ENCODE data around the gene LRCH3. TPM values are rescaled to one million over a fixed set of nuclear protein-coding genes. Genes with fewer than 3 reads are reported as not detected.

Gene LRCH3
- polyA plus RNA-seq, 2 of the 4 experiments (the other 2 are of a cell fraction) = 14.2 to 44.6 TPM

GRCh38 chr3:197888511-197888910, 97.5 kb downstream of the LRCH3 start:
- no peak for FAIRE-seq
- H3K27ac ChIP-seq = no peak overlapping the region
- WGBS (ENCODE audit: missing lambda C conversion rate) = 76% methylated on average over 1 of the region's 1 CpG

DNA sequence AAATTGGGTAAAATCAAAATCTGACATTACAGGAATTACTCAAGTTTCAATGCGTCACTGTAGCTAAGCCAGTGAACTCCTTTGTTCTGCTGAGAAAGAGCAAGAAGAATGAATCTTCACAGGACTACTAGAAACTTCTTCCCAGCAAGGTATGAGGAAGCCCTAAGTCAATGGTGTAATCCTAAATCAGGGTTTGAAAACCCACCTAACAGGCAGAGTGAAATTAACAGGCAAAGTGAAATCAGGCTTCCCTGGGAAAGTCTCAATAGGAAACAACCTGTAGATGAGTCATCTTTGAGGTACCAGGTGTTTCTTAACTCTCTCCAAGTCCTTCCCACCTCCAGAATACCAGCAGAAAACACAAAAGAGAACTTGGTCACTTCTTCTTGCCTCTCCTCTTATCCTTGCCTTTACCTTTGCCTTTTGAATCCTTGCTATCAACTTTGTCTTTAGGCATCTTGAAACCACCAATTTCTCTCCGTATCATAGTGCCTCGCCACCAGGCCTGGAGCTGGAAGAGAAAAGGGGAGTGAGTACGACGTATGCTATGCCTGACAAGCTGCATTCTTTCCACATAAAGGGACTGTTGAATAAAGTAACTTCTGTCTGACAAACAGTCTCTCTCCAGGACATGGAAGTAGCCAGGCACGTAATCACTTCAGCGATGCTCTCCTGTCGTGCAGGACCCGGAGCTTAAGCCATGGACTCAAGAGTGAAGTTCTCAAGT, 98.3 kb downstream of the LRCH3 start:
- FAIRE-seq = no peak

More at GRCh38 chr3:197888511-197888910, 97.5 kb downstream of the LRCH3 start:
- no peaks in the 10 kb centered on the region for H3K4me1 ChIP-seq
- DNase-seq (ENCODE audit: low read depth in 1 of 2, low spot score in 1 of 2) = no peak
- no peak overlapping the region for H3K4me2 ChIP-seq
- CTCF ChIA-PET = interaction anchor here (0.6 to 4.4 kb wide), 3 partner anchors 9 to 54 kb away, joined by 3 to 16 read pairs (median 7); no protein-coding TSS in a partner anchor
- POLR2A ChIA-PET = no interaction called here
- no peak for TF ChIP-seq CEBPB (IDR thresholded peaks at IDR 0.05)
- TF ChIP-seq ZC3H11A (IDR thresholded peaks at IDR 0.05) = no peak
- no peak for TF ChIP-seq KDM5A (IDR thresholded peaks at IDR 0.05)
- no peak for TF ChIP-seq NFE2L2 (conservative IDR thresholded peaks at IDR 0.05; ENCODE audit: low read length)
- no peak for TF ChIP-seq SMC3 (IDR thresholded peaks at IDR 0.05)
- TF ChIP-seq HOXA7 (CRISPR knock-in tag; IDR thresholded peaks at IDR 0.05) = no peak
- TF ChIP-seq, protein P1, sequence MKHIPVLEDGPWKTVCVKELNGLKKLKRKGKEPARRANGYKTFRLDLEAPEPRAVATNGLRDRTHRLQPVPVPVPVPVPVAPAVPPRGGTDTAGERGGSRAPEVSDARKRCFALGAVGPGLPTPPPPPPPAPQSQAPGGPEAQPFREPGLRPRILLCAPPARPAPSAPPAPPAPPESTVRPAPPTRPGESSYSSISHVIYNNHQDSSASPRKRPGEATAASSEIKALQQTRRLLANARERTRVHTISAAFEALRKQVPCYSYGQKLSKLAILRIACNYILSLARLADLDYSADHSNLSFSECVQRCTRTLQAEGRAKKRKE (CRISPR knock-in tag; IDR thresholded peaks at IDR 0.05; ENCODE audit: low read depth) = no peak
- no peak for TF ChIP-seq E2F6 (IDR thresholded peaks at IDR 0.05; ENCODE audit: borderline replicate concordance, low read depth)
- TF ChIP-seq GATA3 (IDR thresholded peaks at IDR 0.05; ENCODE audit: borderline replicate concordance) = no peak
- TF ChIP-seq RNF2 (IDR thresholded peaks at IDR 0.05; ENCODE audit: borderline replicate concordance, low read depth) = no peak
- TF ChIP-seq JUNB (IDR thresholded peaks at IDR 0.05) = no peak
- TF ChIP-seq ZSCAN20 (CRISPR knock-in tag; IDR thresholded peaks at IDR 0.05) = no peak
- TF ChIP-seq ZNF302 (CRISPR knock-in tag; IDR thresholded peaks at IDR 0.05) = no peak
- TF ChIP-seq FOXS1 (CRISPR knock-in tag; IDR thresholded peaks at IDR 0.05) = no peak
- TF ChIP-seq FOSB (CRISPR knock-in tag; IDR thresholded peaks at IDR 0.05) = no peak
- ATAC-seq = no peak
- no peak overlapping the region for H3K4me3 ChIP-seq
- no peaks in the 10 kb centered on the region for H3K9me3 ChIP-seq

More for the DNA sequence above, 98.3 kb downstream of the LRCH3 start:
- TF ChIP-seq TP53 (CRISPR knock-in tag; IDR thresholded peaks at IDR 0.05) = no peak
- TF ChIP-seq CBX8 (IDR thresholded peaks at IDR 0.05) = no peak
- TF ChIP-seq REST (IDR thresholded peaks at IDR 0.05) = no peak
- no peak for TF ChIP-seq CHD4 (IDR thresholded peaks at IDR 0.05; ENCODE audit: borderline replicate concordance)
- TF ChIP-seq, protein P2, sequence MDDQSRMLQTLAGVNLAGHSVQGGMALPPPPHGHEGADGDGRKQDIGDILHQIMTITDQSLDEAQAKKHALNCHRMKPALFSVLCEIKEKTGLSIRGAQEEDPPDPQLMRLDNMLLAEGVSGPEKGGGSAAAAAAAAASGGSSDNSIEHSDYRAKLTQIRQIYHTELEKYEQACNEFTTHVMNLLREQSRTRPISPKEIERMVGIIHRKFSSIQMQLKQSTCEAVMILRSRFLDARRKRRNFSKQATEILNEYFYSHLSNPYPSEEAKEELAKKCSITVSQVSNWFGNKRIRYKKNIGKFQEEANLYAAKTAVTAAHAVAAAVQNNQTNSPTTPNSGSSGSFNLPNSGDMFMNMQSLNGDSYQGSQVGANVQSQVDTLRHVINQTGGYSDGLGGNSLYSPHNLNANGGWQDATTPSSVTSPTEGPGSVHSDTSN (IDR thresholded peaks at IDR 0.05) = no peak
- TF ChIP-seq RFX5 (IDR thresholded peaks at IDR 0.05) = no peak
- no peak for TF ChIP-seq JUNB (IDR thresholded peaks at IDR 0.05)
- TF ChIP-seq RAD21 (conservative IDR thresholded peaks at IDR 0.05 in 1 of 2, IDR thresholded peaks at IDR 0.05 in 1 of 2) = no peak
- TF ChIP-seq ZSCAN20 (CRISPR knock-in tag; IDR thresholded peaks at IDR 0.05) = no peak
- no peak for TF ChIP-seq NR3C1 (IDR thresholded peaks at IDR 0.05)
- TF ChIP-seq GATA3 (IDR thresholded peaks at IDR 0.05; ENCODE audit: borderline replicate concordance) = no peak
- TF ChIP-seq PHF8 (IDR thresholded peaks at IDR 0.05; ENCODE audit: borderline replicate concordance, low read depth) = no peak
- TF ChIP-seq CHD2 (IDR thresholded peaks at IDR 0.05; ENCODE audit: low read length, partially characterized antibody) = no peak
- no peak for TF ChIP-seq HOXB13 (CRISPR knock-in tag; IDR thresholded peaks at IDR 0.05; ENCODE audit: low read depth)
- TF ChIP-seq POLR2A (IDR thresholded peaks at IDR 0.05; ENCODE audit: low read length) = no peak
- TF ChIP-seq, protein P1 (CRISPR knock-in tag; IDR thresholded peaks at IDR 0.05; ENCODE audit: low read depth) = no peak
- TF ChIP-seq BHLHE40 (IDR thresholded peaks at IDR 0.05; ENCODE audit: low read depth, low read length) = no peak
- 95% methylated on average over 9 of the region's 9 CpGs for WGBS (ENCODE audit: missing lambda C conversion rate)
- ATAC-seq (no peak), DNase-seq (ENCODE audit: low read depth in 1 of 2, low spot score in 1 of 2) (no peak)
- Histone ChIP-seq H3K4me1 (no peaks in the 10 kb centered on the region), H3K4me3 (no peak overlapping the region), H3K4me2 (no peak overlapping the region), H3K9me3 (no peaks in the 10 kb centered on the region), H3K27ac (no peak overlapping the region)
- ChIA-PET CTCF (interaction anchor here (0.6 to 4.4 kb wide), 4 partner anchors 8 to 54 kb away, joined by 3 to 16 read pairs (median 5); no protein-coding TSS in a partner anchor), POLR2A (no interaction called here)

Measured in A549 (cell line).